ENCODE results near the gene ADISSP.

The ADISSP gene

DNA sequence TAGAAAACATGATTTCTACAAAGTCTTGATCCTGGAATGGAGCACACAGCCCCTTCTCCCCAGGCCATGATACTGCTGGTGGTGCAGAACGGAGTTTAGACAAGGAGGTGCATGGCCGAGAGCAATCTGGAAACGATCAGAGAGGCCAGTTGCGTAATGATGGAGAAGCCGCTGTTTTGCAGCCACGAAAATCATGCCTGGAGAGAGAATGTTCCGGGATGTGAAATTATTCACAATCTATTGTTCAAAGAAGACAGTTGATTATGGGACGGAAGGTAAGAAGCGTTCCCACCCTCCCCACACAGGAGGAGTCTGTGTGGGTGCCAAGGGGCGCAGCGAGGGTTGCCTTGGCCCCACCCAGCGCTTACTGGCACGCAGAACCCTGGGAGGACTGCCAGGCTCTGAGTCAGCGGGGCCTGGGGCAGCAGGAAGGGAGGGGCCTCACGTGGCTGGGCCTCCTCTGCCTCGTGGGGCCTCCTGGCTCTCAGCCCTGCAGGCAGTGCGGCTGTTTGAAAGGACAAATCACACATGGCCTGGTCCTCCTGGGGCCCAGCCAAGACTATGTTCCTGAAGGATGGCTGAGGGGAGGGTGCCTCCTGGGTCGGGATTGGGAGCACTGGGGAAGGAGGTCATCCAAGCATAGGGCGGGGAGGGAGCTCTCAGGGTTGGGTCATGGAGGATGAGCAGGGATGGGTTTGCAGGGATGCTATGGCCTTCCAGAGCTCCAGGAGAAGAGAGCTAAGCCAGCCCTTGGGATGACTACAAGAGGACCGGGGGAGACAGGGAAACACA lies 44.1 kb upstream of the ADISSP start:
- peak; percentile 95 for DNase-seq (ENCODE audit: low read depth)
- peak overlapping the region; percentile 48 for H3K4me3 ChIP-seq (ENCODE audit: low read length)
- TF ChIP-seq, protein P1, sequence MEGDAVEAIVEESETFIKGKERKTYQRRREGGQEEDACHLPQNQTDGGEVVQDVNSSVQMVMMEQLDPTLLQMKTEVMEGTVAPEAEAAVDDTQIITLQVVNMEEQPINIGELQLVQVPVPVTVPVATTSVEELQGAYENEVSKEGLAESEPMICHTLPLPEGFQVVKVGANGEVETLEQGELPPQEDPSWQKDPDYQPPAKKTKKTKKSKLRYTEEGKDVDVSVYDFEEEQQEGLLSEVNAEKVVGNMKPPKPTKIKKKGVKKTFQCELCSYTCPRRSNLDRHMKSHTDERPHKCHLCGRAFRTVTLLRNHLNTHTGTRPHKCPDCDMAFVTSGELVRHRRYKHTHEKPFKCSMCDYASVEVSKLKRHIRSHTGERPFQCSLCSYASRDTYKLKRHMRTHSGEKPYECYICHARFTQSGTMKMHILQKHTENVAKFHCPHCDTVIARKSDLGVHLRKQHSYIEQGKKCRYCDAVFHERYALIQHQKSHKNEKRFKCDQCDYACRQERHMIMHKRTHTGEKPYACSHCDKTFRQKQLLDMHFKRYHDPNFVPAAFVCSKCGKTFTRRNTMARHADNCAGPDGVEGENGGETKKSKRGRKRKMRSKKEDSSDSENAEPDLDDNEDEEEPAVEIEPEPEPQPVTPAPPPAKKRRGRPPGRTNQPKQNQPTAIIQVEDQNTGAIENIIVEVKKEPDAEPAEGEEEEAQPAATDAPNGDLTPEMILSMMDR (conservative IDR thresholded peaks at IDR 0.05; ENCODE audit: low read depth, low read length) = no peak

DNA sequence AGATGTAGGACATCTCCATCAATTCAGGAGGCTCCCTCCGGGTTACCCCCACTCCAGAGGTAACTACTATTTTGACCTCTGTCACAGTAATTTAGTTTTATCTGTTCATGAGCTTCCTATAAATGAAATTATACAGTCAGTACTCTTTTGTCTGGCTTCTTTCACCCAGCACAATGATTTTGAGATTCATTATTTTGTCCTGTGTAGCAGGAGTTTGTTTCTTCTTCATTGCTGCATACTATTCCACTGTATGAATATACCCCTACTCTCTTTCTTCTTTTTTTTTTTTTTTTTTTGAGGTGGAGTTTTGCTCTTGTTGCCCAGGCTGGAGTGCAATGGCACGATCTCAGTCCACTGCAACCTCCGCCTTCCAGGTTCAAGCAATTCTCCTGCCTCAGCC lies 41.0 kb upstream of the ADISSP start:
- H3K4me3 ChIP-seq (ENCODE audit: low read length) = no peak overlapping the region
- TF ChIP-seq, protein P1 (conservative IDR thresholded peaks at IDR 0.05; ENCODE audit: low read depth, low read length) = no peak
- no peak for DNase-seq (ENCODE audit: low read depth)

DNA sequence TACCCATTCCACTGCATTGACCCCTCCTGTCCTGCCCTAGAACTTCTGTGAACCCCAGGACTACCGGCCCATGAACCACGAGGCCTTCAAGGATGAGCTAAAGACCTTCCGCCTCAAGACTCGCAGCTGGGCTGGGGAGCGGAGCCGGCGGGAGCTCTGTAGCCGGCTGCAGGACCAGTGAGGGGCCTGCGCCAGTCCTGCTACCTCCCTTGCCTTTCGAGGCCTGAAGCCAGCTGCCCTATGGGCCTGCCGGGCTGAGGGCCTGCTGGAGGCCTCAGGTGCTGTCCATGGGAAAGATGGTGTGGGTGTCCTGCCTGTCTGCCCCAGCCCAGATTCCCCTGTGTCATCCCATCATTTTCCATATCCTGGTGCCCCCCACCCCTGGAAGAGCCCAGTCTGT lies 37.2 kb upstream of the ADISSP start:
- no peak overlapping the region for H3K4me3 ChIP-seq (ENCODE audit: low read length)
- TF ChIP-seq, protein P1 (conservative IDR thresholded peaks at IDR 0.05; ENCODE audit: low read depth, low read length) = no peak
- DNase-seq (ENCODE audit: low read depth) = no peak

DNA sequence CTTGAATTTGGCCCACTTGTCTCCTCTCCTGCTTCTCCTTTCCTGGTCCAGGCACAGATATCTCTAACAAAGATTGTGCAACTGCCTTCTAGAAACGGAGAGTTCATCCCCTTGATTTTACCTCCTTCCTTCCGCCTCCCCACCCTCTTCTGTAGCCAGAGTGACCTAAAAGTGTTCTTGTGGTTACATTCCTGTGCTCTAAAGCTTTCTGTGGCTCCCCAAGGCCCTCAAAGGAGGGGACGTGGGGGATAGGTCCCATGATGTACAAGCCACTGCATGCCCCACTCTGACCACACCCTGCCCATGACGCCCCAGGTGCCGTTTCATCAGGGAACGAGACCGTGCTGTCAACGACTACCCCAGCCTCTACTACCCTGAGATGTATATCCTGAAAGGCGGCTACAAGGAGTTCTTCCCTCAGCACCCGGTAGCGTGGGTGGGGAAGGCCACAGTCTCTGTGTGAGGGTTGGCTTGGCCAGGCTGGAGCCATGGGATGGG lies 36.8 kb upstream of the ADISSP start:
- H3K4me3 ChIP-seq (ENCODE audit: low read length) = no peak overlapping the region
- no peak for DNase-seq (ENCODE audit: low read depth)
- TF ChIP-seq, protein P1 (conservative IDR thresholded peaks at IDR 0.05; ENCODE audit: low read depth, low read length) = no peak

DNA sequence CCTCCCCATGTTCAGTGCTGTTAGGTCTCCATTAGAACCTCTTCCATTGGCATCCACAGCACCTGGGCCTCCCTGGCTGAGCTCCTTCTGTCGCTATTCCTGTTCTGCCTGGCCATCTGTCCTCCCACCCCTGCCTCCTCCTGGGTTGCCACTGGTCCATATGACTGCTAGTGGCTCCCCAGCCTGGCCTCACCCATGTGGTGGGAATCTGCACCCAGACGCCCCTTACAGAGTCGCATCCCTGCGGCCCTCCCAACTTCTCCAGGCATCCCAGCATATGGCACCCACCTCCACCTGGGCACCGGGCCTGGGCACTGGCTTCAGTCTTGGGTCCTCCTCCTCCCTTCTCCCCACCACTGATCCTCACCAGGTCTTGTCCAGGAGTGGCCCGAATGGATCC lies 36.3 kb upstream of the ADISSP start:
- no peak overlapping the region for H3K4me3 ChIP-seq (ENCODE audit: low read length)
- DNase-seq (ENCODE audit: low read depth) = no peak

DNA sequence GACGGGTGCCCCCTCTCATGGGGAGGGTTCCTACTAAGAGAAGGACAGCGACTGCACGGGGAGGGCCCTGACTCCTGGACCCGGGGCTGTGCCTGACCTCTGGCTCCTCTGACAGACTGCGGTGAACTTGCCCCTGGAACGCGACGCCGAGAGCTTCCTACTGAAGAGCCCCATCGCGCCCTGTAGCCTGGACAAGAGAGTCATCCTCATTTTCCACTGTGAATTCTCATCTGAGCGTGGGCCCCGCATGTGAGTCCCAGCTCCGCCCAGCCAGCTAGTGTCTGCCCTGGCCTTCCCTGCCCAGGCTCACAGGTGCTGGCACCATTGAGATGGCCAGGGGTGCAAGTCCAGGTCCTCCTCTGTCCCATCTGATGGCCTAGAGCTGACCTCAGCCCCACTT lies 35.7 kb upstream of the ADISSP start:
- H3K4me3 ChIP-seq (ENCODE audit: low read length) = no peak overlapping the region
- DNase-seq (ENCODE audit: low read depth) = no peak
- TF ChIP-seq, protein P1 (conservative IDR thresholded peaks at IDR 0.05; ENCODE audit: low read depth, low read length) = no peak

More for the DNA sequence above, 36.3 kb upstream of the ADISSP start:
- TF ChIP-seq, protein P1 (conservative IDR thresholded peaks at IDR 0.05; ENCODE audit: low read depth, low read length) = no peak

All from retinal pigment epithelial cell (primary cell).